ENCODE data around the gene DICER1. TPM values are rescaled to one million over a fixed set of nuclear protein-coding genes. Genes with fewer than 3 reads are reported as not detected.

The DICER1 gene
- total RNA-seq, 1 experiment from 2014 or later: 32.7 TPM

DNA sequence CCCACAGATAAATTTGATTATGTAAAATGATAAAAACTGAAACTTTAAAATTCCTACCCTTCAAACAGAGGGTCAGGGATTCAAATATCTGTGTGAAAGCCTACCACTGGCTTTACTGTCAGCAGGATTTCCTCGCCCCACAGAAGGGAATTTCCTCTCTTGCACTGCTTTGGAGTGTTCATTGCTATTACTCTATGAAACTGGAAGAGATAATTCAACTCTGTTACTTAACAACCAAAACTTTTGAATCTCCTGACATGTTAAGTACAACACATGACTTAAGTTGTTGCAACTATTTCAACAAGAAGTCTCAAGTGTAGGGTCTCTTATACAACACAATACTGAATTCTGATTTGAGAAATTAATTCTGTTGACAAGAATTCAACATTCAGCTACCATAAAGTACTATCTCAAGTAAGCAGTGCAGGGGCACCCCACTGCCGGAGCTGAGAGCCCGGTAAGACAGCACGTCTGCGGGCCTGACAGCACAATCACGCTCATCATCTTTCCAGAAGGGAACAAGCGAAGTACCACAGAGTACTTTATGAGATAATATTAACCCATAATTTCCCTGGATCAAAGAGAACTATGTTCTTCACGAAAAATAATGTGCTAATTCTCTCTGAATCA is 22.9 kb downstream of the DICER1 start:
- Histone ChIP-seq H3K4me1 (ENCODE audit: control insufficient read depth, insufficient read depth, low read length) (no peaks in the 10 kb centered on the region; the same call in 1 of the 2 replicates), H3K4me3 (ENCODE audit: low read depth in 2 of 2, low read length in 2 of 2) (no peak overlapping the region), H3K9me3 (ENCODE audit: control insufficient read depth, insufficient read depth, low read depth, low read length) (no peaks in the 10 kb centered on the region), H3K27me3 (ENCODE audit: control insufficient read depth, insufficient read depth, low read length) (no peaks in the 10 kb centered on the region), H3K27ac (ENCODE audit: low read length) (no peak overlapping the region), H3K36me3 (ENCODE audit: control insufficient read depth, insufficient read depth, low read length) (no peaks in the 10 kb centered on the region; the same call in 1 of the 2 replicates)
- TF ChIP-seq POLR2AphosphoS5 (IDR thresholded peaks at IDR 0.05; ENCODE audit: low read depth, low read length): no peak
- TF ChIP-seq, protein P1, sequence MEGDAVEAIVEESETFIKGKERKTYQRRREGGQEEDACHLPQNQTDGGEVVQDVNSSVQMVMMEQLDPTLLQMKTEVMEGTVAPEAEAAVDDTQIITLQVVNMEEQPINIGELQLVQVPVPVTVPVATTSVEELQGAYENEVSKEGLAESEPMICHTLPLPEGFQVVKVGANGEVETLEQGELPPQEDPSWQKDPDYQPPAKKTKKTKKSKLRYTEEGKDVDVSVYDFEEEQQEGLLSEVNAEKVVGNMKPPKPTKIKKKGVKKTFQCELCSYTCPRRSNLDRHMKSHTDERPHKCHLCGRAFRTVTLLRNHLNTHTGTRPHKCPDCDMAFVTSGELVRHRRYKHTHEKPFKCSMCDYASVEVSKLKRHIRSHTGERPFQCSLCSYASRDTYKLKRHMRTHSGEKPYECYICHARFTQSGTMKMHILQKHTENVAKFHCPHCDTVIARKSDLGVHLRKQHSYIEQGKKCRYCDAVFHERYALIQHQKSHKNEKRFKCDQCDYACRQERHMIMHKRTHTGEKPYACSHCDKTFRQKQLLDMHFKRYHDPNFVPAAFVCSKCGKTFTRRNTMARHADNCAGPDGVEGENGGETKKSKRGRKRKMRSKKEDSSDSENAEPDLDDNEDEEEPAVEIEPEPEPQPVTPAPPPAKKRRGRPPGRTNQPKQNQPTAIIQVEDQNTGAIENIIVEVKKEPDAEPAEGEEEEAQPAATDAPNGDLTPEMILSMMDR (IDR thresholded peaks at IDR 0.05): no peak
- no peak for TF ChIP-seq TCF7L2 (IDR thresholded peaks at IDR 0.05; ENCODE audit: low read depth, low read length)
- TF ChIP-seq, protein P2, sequence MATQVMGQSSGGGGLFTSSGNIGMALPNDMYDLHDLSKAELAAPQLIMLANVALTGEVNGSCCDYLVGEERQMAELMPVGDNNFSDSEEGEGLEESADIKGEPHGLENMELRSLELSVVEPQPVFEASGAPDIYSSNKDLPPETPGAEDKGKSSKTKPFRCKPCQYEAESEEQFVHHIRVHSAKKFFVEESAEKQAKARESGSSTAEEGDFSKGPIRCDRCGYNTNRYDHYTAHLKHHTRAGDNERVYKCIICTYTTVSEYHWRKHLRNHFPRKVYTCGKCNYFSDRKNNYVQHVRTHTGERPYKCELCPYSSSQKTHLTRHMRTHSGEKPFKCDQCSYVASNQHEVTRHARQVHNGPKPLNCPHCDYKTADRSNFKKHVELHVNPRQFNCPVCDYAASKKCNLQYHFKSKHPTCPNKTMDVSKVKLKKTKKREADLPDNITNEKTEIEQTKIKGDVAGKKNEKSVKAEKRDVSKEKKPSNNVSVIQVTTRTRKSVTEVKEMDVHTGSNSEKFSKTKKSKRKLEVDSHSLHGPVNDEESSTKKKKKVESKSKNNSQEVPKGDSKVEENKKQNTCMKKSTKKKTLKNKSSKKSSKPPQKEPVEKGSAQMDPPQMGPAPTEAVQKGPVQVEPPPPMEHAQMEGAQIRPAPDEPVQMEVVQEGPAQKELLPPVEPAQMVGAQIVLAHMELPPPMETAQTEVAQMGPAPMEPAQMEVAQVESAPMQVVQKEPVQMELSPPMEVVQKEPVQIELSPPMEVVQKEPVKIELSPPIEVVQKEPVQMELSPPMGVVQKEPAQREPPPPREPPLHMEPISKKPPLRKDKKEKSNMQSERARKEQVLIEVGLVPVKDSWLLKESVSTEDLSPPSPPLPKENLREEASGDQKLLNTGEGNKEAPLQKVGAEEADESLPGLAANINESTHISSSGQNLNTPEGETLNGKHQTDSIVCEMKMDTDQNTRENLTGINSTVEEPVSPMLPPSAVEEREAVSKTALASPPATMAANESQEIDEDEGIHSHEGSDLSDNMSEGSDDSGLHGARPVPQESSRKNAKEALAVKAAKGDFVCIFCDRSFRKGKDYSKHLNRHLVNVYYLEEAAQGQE (IDR thresholded peaks at IDR 0.05; ENCODE audit: insufficient read depth in 1 of 2, low read depth in 2 of 2, low read length in 1 of 2): no peak
- no peak for TF ChIP-seq SIN3A (IDR thresholded peaks at IDR 0.05; ENCODE audit: borderline replicate concordance, insufficient read depth, low read depth, low read length)
- DNase-seq (ENCODE audit: low read depth, low spot score) (no peak), ATAC-seq (no peak)
- in situ Hi-C loops (cut with HindIII; ENCODE audit: low pct_unique_long_range_greater_than_20kb, low sequenced_read_pairs) (no loop called here), intact Hi-C loops (cut with micrococcal nuclease; ENCODE audit: unreplicated experiment) (no loop called here)
- POLR2A ChIA-PET: no interaction called here
- CTCF ChIA-PET: no interaction called here
- BruUV-seq (replicated peaks): no TSS peak

DNA sequence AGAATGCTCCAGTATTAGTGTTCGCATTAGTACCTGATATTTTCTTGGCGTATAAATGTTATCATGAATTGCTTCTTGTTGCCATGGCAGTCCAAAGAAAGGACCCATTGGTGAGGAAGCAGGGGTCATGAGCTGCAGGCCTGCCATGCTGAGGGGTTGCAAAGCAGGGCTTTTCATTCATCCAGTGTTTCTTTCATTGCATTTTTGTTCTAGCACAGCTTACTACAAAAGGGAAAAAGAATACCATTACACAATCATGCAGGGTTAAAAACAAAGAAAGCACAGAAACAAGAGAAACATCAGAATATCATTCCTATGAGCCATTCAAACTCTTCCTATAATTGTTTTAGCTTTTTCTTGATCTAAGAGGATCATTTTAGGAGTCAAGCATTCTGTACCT is 24.0 kb downstream of the DICER1 start:
- intact Hi-C loops (cut with micrococcal nuclease; ENCODE audit: unreplicated experiment) (no loop called here), in situ Hi-C loops (cut with HindIII; ENCODE audit: low pct_unique_long_range_greater_than_20kb, low sequenced_read_pairs) (no loop called here)
- POLR2A ChIA-PET: no interaction called here
- CTCF ChIA-PET: no interaction called here
- Histone ChIP-seq H3K4me3 (ENCODE audit: low read depth in 2 of 2, low read length in 2 of 2) (no peak overlapping the region), H3K4me1 (ENCODE audit: control insufficient read depth, insufficient read depth, low read length) (no peaks in the 10 kb centered on the region; the same call in 1 of the 2 replicates), H3K9me3 (ENCODE audit: control insufficient read depth, insufficient read depth, low read depth, low read length) (no peaks in the 10 kb centered on the region), H3K36me3 (ENCODE audit: control insufficient read depth, insufficient read depth, low read length) (no peaks in the 10 kb centered on the region; the same call in 1 of the 2 replicates), H3K27ac (ENCODE audit: low read length) (no peak overlapping the region), H3K27me3 (ENCODE audit: control insufficient read depth, insufficient read depth, low read length) (no peaks in the 10 kb centered on the region)
- ATAC-seq (no peak), DNase-seq (ENCODE audit: low read depth, low spot score) (no peak)
- TF ChIP-seq POLR2AphosphoS5 (IDR thresholded peaks at IDR 0.05; ENCODE audit: low read depth, low read length) (no peak), TCF7L2 (IDR thresholded peaks at IDR 0.05; ENCODE audit: low read depth, low read length) (no peak), SIN3A (IDR thresholded peaks at IDR 0.05; ENCODE audit: borderline replicate concordance, insufficient read depth, low read depth, low read length) (no peak)
- TF ChIP-seq, protein P2 (IDR thresholded peaks at IDR 0.05; ENCODE audit: insufficient read depth in 1 of 2, low read depth in 2 of 2, low read length in 1 of 2): no peak
- TF ChIP-seq, protein P1 (IDR thresholded peaks at IDR 0.05): no peak
- no TSS peak for BruUV-seq (replicated peaks)
